NCI-H524 (cell line): ENCODE measurements around the gene SCG2.

Experiments
- DNase-seq, 2 experiments: peaks; one replicate each; lab custom pipeline; 2025; lab: John Stamatoyannopoulos, UW

Gene SCG2, protein sequence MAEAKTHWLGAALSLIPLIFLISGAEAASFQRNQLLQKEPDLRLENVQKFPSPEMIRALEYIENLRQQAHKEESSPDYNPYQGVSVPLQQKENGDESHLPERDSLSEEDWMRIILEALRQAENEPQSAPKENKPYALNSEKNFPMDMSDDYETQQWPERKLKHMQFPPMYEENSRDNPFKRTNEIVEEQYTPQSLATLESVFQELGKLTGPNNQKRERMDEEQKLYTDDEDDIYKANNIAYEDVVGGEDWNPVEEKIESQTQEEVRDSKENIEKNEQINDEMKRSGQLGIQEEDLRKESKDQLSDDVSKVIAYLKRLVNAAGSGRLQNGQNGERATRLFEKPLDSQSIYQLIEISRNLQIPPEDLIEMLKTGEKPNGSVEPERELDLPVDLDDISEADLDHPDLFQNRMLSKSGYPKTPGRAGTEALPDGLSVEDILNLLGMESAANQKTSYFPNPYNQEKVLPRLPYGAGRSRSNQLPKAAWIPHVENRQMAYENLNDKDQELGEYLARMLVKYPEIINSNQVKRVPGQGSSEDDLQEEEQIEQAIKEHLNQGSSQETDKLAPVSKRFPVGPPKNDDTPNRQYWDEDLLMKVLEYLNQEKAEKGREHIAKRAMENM

DNA sequence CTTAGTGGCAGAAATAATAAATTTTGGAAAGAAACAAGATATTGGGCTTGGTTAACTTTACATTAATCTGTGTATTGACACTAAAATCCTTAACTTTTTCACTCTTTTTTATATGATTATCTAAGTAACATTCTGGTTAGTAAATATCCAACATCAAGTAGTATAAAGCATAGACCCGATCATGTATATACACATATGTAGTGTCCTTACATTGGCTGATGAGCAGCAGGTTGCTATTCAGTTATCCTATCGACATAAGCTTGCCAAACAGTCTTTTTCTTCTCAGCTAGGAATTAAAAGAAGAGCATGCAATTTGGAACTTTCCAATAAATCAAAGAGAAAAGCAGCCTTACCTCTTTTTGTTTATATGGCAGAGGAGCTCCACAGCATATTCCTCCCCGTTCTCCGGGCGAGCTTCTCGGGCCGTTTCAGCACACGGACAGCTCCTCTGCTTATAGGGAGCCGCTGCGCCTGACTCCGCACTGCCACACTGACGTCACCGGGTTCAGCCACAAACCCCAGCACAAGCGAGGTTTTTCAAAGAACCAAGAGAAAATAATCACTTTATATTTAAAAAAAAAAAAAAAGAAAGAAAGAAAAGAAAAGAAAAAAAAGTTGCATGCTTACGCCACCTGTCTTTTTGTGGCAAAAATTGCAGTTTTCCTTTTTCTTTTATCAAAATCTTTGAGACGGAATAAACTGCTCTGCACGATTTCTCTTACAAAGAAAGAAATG, at the start of gene SCG2:
TSS of gene SCG2 (minus strand) at position 430 of the 735 bp plus-strand sequence. CDS start 3,079 bp downstream, outside the sequence.
- DNase-seq: peak in 1 of 2 experiments; percentile 45

GRCh38 chr2:223649554-223650533, 47.7 kb upstream of the SCG2 start:
- DNase-seq: peak in 1 of 2 experiments; percentile 19

GRCh38 chr2:223648755-223649154, 46.6 kb upstream of the SCG2 start:
- no peak for DNase-seq

- DNase-seq: no peak
Measured at GRCh38 chr2:223647258-223647952, 45.2 kb upstream of the SCG2 start.

DNA sequence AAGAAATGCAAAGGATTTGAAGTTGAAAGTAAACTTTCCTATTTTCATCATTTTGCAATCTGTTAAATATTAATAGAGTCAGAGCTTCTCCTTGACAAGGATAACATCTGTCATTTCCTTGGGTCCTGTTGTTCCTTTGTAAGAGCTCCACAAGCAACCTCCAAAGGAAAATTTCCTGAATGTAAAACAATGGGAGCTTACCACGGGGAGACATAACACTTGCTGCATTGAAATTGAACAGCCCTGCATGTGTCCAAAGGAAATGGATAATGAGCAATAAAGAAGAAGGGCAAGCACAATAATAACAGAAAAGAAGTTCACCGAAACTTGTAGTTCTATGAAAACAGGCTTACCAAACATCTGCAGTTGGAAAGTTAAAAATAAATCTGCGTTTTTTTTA, 42.0 kb upstream of the SCG2 start:
- DNase-seq: peak in 1 of 2 experiments; percentile 2

GRCh38 chr2:223643309-223643708, 41.1 kb upstream of the SCG2 start:
- no peak for DNase-seq

DNA sequence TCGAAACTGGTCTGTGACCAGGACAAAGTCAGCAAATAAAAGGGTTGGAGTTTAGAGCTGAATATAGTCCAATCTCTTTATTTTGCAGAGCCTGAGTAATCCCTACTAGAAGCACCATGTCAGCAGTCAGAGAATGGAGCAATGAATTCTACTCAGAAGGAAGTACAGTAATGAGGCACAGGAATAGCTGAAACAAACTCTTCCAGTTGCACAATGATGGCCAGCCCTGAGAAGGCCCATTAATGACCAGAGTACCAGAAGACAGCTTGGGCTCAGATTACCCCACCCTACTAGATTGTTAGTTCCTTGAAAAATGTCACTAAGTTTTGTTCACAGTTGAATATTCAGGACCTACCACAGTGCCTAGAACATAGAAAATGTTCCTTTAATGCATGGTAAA, 40.3 kb upstream of the SCG2 start:
- DNase-seq: no peak

GRCh38 chr2:223641082-223641481, 38.9 kb upstream of the SCG2 start:
- no peak for DNase-seq

DNA sequence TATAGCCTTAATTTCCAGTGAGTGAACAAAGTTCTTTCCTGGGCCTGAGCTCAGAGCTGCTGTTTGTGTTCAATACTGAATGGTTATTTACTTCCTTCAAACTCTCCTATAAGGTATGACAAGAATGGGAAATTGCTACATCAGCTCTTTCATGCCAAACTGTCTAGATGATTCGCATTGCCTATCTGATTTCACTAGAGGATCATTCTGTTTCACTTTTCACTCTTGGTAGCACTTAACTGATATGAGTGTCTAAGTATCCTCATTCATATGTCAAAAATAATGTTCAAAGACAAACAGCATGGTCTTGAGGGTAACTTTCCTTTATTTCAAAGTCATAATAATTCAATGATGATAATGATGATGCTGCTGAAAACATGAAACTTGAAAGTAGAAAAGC, 32.9 kb upstream of the SCG2 start:
- no peak for DNase-seq

- DNase-seq: no peak
Measured at GRCh38 chr2:223634238-223634637, 32.1 kb upstream of the SCG2 start.

DNA sequence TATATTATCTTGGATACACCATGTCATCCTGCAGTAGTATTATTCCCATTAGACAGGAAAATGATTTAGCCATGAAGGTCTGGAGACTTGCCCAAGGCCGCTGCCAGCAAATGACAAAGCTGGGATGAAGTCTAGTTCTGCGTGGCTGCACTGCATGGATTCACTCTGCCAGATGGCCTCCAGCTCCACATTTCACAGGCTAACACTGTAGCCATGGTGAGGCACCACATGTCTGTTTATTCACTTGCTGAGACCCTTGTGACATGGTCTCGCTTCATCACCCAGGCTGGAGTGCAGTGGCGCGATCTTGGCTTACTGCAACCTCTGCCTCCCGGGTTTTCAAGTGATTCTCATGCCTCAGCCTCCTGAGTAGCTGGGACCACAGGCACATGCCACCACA, 31.5 kb upstream of the SCG2 start:
- DNase-seq: peak; percentile 66 to 90

GRCh38 chr2:223632826-223633225, 30.7 kb upstream of the SCG2 start:
- no peak for DNase-seq

DNA sequence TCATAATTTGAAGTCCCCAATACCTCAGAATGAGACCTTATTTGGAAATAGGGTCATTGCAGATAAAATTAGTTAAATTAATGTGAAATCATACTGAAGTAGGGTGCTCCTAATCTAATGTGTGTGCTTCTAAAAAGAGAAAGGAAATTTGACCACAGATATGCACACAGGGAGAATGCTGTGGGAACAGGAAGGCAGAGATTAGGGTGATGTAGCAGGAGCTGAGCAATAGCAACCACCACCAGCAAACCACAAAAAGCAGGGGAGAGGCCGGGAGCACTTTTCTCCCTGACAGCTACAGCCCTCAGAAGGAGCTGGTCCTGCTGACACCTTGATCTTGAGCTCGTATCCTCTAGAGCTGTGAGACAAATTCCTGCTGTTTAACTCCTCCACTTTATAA, 24.6 kb upstream of the SCG2 start:
- peak in 1 of 2 experiments; percentile 55 for DNase-seq

- no peak for DNase-seq
Measured at GRCh38 chr2:223625652-223626051, 23.5 kb upstream of the SCG2 start.

- DNase-seq: no peak
Measured at GRCh38 chr2:223621901-223622300, 19.7 kb upstream of the SCG2 start.

DNA sequence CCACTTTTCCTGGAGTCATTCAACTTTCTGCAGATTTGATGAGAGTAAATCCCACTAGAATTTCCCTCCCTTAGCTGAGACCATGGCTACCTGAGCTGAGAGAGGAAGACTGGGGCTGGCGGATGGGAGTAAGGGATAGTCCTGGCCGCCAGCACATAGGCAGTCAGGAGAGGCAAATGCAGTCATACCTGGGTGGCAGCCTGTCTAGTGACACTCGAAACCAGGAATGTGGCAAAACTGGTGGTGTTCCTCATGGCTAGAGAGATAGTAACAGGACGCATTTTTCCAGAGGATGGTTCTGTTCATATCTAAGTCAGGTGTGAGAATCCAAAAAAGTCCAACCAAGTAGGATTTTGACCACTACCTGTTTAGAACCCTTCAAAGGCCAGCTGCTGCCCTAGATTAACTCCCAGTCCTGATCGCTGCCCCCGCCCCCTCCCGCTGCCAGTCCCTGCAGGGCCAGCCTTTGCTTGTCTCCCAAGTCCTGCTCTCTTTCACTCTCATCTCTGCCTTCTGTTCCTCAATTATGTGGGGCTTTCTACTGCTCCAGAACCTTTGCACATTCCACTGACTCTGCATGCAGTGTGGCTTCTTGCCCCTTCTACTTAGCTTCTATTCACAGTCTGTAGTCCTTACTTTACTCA, 17.4 kb upstream of the SCG2 start:
- DNase-seq: peak in 1 of 2 experiments; percentile 3

GRCh38 chr2:223618172-223619035, 16.2 kb upstream of the SCG2 start:
- DNase-seq: no peak

- no peak for DNase-seq
Measured at GRCh38 chr2:223614534-223614933, 12.4 kb upstream of the SCG2 start.
